22Rv1 (cell line): ENCODE measurements around the gene NOXO1.

Experiments used
- CTCF ChIP-seq: fragments of 450-650 bp; IDR thresholded peaks from 2 replicates; pipeline ENCODE4 v1.5.1; 2017; ENCODE audit warnings: mild to moderate bottlenecking
- ZFX ChIP-seq: fragments of 450-650 bp; IDR thresholded peaks from 2 replicates; pipeline ENCODE4 v1.6.1; 2017; ENCODE audit warnings: antibody characterized with exemption, borderline replicate concordance

GRCh38 chr16:1942047-1942809 lies 39.0 kb downstream of the NOXO1 start:
- TF ChIP-seq CTCF (no peak), ZFX (no peak)
